ENCODE data around the gene MGRN1.

- no peak for TF ChIP-seq NBN (conservative IDR thresholded peaks at IDR 0.05)
- no peak for TF ChIP-seq RNF219 (CRISPR knock-in tag; IDR thresholded peaks at IDR 0.05)
- TF ChIP-seq, protein P1, sequence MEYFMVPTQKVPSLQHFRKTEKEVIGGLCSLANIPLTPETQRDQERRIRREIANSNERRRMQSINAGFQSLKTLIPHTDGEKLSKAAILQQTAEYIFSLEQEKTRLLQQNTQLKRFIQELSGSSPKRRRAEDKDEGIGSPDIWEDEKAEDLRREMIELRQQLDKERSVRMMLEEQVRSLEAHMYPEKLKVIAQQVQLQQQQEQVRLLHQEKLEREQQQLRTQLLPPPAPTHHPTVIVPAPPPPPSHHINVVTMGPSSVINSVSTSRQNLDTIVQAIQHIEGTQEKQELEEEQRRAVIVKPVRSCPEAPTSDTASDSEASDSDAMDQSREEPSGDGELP (IDR thresholded peaks at IDR 0.05; ENCODE audit: borderline replicate concordance, low read depth): no peak
- no peak for TF ChIP-seq POLR2AphosphoS5 (IDR thresholded peaks at IDR 0.05; ENCODE audit: low read depth, low read length)
- no peak for TF ChIP-seq EZH2 (conservative IDR thresholded peaks at IDR 0.05; ENCODE audit: low read depth, low read length)
- TF ChIP-seq FOXM1 (CRISPR knock-in tag; IDR thresholded peaks at IDR 0.05): no peak
- no peak for TF ChIP-seq MAFG (CRISPR knock-in tag; IDR thresholded peaks at IDR 0.05)
- TF ChIP-seq MXD1 (CRISPR knock-in tag; IDR thresholded peaks at IDR 0.05): no peak
Measured at GRCh38 chr16:4733747-4734062, 109.1 kb downstream of the MGRN1 start.

Data from HepG2 (cell line).